GM20431 (cell line): Measurements from ENCODE around the gene PRKCZ.
"Not testable (repeated sequence)": the region's sequence is repeated elsewhere in the genome, so short reads cannot be mapped to it uniquely, and the experiment has no call there.

Experiments
- in situ Hi-C: fragments of 300-500 bp; cut with MseI, MboI; formaldehyde crosslinking; loops from one replicate; pipeline ENCODE4 v1.15.0; 2020; ENCODE audit warnings: low sequenced_read_pairs; ENCODE audit not compliant: unreplicated experiment

Gene PRKCZ

DNA sequence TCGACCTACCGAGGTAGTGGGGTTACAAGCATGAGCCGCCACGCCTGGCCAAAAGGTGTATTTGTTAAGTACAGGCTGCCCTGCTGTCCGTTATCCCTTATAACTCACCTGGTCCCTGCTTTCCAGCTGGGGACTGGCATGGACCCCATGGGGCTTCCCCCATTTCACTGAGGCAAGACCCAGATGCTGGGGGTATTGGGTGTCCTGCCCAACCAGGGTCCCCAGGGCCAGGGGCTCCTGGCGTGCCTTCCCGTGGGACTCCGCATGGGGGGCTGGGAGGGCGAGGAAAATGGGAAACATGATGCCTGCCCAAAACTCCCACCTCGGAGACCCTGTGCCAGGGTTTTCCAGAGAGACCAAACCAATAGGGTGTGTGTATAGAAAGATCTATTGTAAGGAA, 79.9 kb downstream of the PRKCZ start:
- in situ Hi-C loops = no loop called here

DNA sequence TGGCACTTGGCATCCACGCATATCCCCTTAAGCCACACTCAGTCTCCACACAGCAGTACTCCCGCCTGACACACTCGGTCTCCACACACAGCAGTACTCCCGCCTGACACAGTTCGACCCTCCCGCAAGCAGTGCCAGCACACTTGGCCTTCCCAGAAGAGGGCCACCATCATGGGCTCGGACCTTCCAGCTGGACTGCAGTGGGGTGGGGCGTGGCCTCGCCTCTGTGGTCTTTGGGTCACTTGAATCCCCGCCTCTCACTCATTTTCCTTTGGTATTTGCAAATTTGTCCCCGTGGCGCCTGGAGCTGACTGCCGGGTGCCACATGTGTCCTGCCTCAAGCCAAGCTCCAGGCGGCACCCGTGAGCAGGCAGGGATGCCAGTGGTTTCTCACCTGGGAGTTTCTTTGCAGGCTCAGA, 80.7 kb downstream of the PRKCZ start:
- in situ Hi-C loops = no loop called here

GRCh38 chr1:2132222-2133038, 82.2 kb downstream of the PRKCZ start:
- in situ Hi-C loops = no loop called here

- in situ Hi-C loops = no loop called here
Observed at GRCh38 chr1:2133039-2133878, 83.0 kb downstream of the PRKCZ start.

DNA sequence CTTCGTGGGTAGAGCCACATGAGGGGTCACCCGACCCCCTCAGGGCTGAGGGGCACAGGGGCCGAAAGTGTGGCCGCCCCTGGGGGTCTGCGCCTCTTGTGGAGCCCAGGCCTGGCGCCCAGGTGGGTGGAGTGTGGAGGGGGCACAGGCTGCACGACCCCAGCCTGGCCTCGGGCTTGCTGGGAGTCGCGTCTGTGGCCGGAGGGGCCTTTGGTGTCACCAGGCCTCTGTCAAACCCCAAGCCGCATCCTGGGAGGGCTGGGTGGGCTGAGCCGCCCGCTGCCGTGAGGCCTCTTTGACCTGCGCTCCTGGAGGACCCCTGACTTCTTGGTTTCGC, 83.6 kb downstream of the PRKCZ start:
- in situ Hi-C loops = no loop called here

GRCh38 chr1:2134266-2134620, 84.0 kb downstream of the PRKCZ start:
- in situ Hi-C loops = no loop called here

- in situ Hi-C loops = no loop called here
Observed at GRCh38 chr1:2134621-2135307, 84.6 kb downstream of the PRKCZ start.

DNA sequence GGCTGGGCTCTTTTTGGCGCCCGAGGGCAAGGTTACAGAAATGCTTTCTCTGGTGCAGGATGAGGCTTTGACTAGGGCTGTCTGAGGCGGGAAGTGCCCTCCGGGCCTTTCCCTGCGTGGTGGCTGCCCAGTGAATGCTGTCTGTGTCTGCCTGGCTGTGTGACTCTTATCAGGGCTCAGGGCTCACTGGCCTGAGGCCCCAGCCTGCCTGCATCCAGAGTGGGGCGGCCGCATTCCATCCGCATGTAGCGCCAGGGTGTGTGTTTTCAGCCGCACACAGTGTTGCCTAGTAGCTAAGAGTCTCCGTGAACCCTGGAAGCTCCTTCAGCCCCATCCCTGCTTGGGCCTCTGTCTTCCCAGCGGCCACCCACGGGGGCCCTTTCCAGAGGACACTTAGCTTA, 85.2 kb downstream of the PRKCZ start:
- in situ Hi-C loops = no loop called here

DNA sequence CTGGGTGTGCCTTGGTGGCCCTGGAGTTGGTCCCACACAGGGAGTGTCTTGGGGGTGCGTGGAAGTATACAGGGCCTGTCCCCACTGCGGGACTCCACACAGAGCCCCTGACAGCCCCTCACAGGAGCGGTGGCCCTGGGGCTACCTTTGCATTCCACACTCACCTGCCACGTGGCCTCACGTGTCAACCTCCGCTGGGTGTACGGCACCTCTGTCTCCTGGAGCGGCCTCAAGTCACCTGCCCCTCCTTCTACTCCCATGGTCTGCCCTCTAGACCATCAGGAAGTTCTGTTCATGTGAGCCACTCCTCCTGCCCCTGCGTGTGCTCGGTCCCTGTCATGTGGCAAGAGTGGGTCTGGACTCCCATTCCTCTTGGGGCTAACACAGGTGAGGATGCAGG, 85.7 kb downstream of the PRKCZ start:
- in situ Hi-C loops = no loop called here

- in situ Hi-C loops = no loop called here
Observed at GRCh38 chr1:2136386-2137235, 86.4 kb downstream of the PRKCZ start.

- in situ Hi-C loops = no loop called here
Observed at GRCh38 chr1:2137257-2138121, 87.3 kb downstream of the PRKCZ start.

DNA sequence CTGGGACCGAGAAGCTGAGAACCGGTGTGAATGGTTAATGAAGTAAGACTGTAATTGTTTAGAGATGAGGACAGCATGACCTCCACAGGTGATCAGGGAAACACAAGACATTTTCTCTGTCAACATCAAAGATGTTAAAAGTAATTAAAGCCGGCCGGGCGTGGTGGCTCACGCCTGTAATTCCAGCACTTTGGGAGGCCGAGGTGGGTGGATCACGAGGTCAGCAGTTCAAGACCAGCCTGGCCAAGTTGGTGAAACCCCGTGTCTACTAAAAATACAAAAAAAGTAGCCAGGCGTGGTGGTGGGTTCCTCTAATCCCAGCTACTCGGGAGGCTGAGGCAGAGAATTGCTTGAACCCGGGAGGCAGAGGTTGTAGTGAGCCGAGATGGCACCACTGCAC, 88.9 kb downstream of the PRKCZ start:
- in situ Hi-C loops = not testable (repeated sequence)

DNA sequence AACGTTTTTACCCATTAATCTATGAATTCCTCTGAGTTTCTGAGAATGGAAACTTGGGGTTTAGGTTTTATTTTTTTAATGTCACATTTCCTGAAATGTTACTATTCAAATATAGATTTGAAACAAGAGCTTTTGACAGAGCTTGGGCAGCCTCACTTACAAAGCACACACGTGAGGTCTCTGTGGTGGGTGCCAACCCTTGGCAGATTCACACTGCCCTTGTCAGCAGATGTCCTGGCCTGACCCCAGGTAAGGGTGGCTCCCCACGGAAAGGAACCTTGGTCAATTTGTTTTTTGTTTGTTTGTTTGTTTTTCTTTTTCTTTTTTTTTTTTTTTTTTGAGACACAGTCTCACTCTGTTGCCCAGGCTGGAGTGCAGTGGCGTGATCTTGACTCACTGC, 90.8 kb downstream of the PRKCZ start:
- in situ Hi-C loops = no loop called here

DNA sequence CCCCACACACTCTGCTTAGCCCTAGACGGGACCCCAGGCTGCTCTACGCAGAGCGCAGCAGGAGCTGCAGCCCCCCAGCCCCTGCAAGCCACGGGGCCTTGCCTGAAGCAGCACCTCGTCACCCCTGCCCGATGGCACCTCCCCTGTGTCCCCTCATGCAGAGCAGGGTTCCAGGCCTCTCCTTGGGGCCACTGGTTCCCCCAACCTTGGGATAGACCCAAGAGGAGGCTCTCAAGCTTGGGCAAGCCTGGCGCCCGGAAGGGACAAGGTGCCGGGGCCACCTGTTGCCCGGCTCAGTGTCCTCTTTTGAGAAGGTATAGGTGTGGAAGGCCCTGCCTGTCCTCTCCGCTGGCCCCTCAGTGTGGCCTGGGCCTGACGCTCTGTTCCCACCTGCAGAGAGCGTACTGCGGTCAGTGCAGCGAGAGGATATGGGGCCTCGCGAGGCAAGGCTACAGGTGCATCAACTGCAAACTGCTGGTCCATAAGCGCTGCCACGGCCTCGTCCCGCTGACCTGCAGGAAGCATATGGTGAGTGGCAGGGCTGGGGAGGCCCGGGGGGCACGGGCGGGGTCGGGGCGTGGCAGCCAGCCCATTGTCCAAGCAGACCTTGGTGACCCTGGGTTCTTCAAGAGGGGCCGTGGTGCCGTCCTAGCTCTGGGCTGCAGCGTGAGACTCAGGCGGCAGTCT, 93.7 kb downstream of the PRKCZ start:
- in situ Hi-C loops = no loop called here

- in situ Hi-C loops = no loop called here
Observed at GRCh38 chr1:2144501-2145090, 94.4 kb downstream of the PRKCZ start.

DNA sequence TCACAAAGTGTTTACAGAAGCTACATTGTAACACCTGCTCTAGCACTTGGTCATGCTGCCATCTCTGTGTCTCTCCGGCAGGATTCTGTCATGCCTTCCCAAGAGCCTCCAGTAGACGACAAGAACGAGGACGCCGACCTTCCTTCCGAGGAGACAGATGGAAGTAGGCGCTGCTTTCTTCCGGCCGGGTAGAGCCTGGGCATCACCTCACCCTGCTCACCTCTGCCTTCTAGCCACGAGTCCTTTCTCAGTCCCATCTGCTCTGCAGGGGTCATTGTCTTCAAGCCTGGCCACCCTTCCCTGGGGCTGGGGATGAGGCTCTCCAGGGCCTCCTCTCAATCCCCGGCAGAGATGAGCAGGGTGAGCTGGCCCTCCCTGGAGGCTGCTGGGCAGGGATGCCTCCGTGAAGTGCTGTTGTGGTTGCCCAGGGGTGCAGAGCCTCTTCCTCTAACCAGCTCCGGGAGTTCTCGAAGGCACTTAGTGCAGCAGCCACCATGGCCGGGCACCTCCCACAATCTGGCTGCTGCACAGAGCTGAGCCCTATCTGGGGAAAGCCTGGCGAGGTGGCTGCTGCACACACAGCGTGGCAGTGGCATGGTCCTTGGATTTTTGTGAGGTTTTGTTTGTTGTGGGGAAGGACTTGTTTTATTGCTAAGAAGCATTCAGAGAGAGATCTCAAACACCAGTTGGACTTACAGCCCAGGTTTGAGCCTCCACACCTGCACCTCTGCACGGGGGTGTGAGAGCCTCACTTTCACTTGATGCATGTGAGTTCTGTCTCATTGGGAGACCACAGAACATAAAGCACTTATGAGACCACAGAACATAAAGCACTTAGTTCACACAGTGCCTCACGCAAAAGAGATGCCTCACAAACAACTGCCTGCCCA, 96.0 kb downstream of the PRKCZ start:
- in situ Hi-C loops = no loop called here

GRCh38 chr1:2146836-2147517, 96.8 kb downstream of the PRKCZ start:
- in situ Hi-C loops = no loop called here
